WERI-Rb-1 (cell line): Measurements from ENCODE around the gene CNBP.

Experiments used
- DNase-seq: peaks from one replicate; pipeline ENCODE4 v3.0.0-alpha.2; 2020
- H3K27ac ChIP-seq: fragments of 250-450 bp; sonication (Bioruptor Pico); 2 replicates; pipeline ENCODE4 v1.5.1; 2020; ENCODE audit warnings: mild to moderate bottlenecking, moderate library complexity
- H3K27me3 ChIP-seq: fragments of 250-450 bp; sonication (Bioruptor Pico); 2 replicates; pipeline ENCODE4 v1.5.1; 2021; ENCODE audit warnings: mild to moderate bottlenecking, low read depth, moderate library complexity; ENCODE audit not compliant: insufficient read depth, severe bottlenecking
- H3K36me3 ChIP-seq: fragments of 250-450 bp; sonication (Bioruptor Pico); 2 replicates; pipeline ENCODE4 v1.5.1; 2020; ENCODE audit warnings: mild to moderate bottlenecking, moderate library complexity
- H3K4me3 ChIP-seq: 2 replicates; pipeline ENCODE4 v1.5.1; 2011; ENCODE audit warnings: low read depth, mild to moderate bottlenecking, control low read depth, low read length
- H3K9me3 ChIP-seq: fragments of 250-450 bp; sonication (Bioruptor Pico); 2 replicates; pipeline ENCODE4 v1.5.1; 2021; ENCODE audit warnings: mild to moderate bottlenecking, moderate library complexity; ENCODE audit not compliant: severe bottlenecking
- CTCF ChIP-seq: IDR thresholded peaks from 2 replicates; pipeline ENCODE4 v1.5.1; 2011; ENCODE audit warnings: low read depth, mild to moderate bottlenecking, control low read depth, inconsistent platforms, low read length

The CNBP gene

DNA sequence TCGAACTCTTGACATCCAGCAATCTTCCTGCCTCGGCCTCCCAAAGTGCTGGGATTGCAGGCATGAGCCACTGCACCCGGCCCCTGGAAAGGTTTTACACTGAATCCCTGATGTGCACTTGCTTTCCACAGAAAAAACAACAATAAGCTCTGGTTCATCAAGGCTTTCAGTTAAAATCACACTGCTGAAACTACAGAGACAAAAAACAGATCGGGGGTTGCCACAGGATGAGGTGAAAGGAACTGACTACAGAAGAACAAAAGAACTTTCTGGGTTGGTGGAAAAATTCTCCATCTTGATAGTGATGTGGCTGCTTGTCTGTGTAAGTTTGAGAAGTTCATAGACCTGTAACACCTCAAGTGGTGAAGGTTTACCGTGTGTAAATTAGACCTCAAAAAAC, 65.0 kb downstream of the CNBP start:
- no peaks in the 10 kb centered on the region for H3K27me3 ChIP-seq
- no peaks in the 10 kb centered on the region for H3K9me3 ChIP-seq
- DNase-seq: no peak
- no peaks in the 10 kb centered on the region for H3K36me3 ChIP-seq
- H3K4me3 ChIP-seq: no peak overlapping the region
- TF ChIP-seq CTCF: no peak
- no peak overlapping the region for H3K27ac ChIP-seq
